IPS-18c (cell line): Measurements from ENCODE around the gene POC1A.

Experiments
- H3K4me3 ChIP-seq: 2 replicates; pipeline ENCODE4 v1.7.0; 2013; ENCODE audit warnings: low read depth, mild to moderate bottlenecking, low read length, moderate library complexity; ENCODE audit not compliant: insufficient read depth
- H3K9me3 ChIP-seq: one replicate; pipeline ENCODE4 v1.6.1; 2013; ENCODE audit warnings: mild to moderate bottlenecking, low read length, moderate library complexity; ENCODE audit not compliant: control insufficient read depth, insufficient read depth

POC1A gene

DNA sequence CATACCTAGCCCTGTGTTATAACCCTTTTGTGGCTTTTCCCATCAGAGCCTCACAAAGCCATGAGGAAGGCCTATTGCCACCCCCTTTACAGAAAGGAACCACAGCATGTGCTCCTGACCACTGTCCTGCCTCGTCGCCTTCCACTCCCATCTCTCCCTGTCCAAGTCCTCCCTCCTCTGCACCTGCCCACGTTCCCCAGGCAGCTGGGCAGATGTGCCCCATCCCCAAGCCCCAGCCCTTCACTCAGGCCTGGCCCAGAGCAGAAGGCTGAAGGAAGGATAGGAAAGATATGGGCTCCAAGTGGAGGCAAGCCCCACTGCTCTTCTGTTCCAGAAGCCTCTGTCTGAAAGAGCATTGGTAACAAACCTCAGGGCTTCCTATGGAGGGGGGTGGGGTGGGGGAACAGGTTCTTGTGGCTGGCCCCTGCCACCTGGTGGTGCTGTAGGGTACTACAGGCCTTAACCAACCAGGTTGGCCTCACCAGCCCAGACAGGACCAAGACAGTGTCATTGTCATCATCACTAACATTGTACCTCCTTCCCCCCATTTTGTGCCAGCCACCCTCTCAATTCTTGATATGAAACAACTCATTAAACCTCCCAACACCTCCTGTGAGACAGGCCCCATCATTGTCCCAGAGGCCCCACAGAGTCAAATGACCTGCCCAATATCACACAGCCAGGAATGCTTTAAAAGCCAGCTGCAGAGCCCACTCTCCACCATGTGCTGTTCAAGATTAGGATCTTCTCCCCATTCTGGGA, 10.0 kb downstream of the POC1A start:
- Histone ChIP-seq H3K9me3 (no peaks in the 10 kb centered on the region), H3K4me3 (no peak overlapping the region)

DNA sequence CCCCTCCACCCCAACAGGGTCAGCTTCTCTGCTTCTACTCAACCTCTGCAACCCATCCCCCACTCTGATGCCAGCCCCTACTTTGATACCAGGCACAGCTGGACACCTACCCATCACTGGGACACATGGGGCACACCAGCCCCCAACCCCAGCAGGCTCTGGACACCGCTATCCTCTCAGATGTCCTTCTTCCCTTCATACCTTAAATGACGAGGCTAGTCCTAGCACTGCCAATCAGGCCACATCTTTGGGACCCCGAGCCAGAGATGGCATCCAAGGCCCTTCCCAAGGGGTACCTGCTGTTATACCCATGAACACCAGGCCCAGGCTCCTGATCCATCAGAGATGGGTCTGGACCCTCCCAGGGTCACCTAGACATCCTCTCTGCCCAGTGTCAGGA, 10.6 kb downstream of the POC1A start:
- Histone ChIP-seq H3K9me3 (no peaks in the 10 kb centered on the region), H3K4me3 (no peak overlapping the region)

DNA sequence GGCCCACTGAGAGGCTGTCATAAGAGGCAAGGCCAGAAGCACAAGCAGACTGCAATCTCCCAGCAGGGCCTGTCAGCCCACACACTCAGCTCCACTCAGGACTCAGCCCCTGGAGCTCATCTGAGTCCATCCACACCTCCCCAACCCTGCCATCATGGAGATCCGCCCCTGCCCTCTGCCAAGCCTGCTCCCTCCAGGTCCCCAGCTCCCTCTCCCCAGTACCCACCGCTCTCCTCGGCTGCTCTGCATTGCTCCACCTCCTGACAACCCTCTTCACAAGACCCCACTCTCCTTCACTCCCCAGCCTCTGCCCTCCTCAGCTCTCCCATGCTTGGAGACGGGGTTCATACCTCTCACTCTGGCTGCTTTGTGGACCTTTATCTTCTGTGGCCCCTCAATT, 11.1 kb downstream of the POC1A start:
- Histone ChIP-seq H3K9me3 (no peaks in the 10 kb centered on the region), H3K4me3 (no peak overlapping the region)

DNA sequence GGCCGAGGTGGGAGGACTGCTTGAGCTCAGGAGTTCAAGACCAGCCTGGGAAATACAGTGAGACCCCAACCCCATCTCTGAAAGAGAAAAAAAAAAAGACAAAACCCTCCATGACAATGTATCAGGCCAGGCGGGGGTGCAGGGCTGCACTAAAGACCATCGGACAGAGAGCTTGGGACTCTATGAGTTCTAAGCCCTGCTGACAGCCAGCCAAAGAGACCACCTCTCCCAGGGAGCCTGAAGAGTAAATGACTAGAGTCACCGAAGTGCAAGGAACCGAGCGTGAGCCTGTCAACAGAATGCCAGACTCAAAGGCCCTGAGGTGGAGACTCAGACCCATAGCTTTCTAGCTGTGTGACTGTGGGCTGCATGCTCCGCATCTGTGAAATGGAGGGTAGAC, 12.5 kb downstream of the POC1A start:
- no peaks in the 10 kb centered on the region for H3K9me3 ChIP-seq

DNA sequence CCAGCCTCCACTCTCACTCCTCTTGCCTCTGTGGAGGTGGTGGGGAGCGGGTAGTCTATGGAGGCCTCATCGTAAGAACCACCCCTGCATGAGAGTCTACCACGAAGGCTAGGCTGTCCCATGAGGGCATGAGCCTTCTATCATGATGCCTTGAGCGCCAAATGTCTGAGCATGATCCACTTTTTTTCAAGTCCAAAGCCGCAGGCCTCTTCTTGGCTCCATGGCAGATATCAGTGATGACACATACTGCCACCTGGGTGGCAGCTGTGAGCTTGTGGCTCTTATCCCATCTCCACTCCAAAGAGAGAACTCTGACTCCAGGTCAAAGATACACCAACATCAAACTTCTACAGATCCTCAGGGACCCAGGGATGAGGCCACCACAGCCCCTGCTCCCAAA, 13.5 kb downstream of the POC1A start:
- no peak overlapping the region for H3K4me3 ChIP-seq
- H3K9me3 ChIP-seq = no peaks in the 10 kb centered on the region

More for the DNA sequence above, 12.5 kb downstream of the POC1A start:
- no peak overlapping the region for H3K4me3 ChIP-seq

DNA sequence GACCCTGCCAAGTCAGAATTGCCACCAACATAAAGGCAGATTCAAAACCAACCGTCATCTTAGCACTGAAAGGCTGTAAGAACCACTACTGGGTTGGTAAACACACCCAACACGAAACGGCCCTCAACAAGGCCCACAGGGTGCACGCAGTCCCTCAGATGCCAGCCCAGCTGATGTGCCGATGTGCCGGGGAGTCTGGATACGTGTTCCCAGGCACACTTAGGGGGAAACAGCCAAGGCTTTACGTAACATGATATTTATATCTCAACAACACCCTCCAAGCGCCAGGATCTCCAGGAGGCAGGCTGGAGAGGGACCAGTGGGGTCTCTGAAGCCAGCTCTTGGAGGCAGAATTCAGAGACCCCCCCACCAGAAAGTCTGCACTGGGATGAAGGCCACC, 14.2 kb downstream of the POC1A start:
- H3K9me3 ChIP-seq = no peaks in the 10 kb centered on the region
- H3K4me3 ChIP-seq = no peak overlapping the region

DNA sequence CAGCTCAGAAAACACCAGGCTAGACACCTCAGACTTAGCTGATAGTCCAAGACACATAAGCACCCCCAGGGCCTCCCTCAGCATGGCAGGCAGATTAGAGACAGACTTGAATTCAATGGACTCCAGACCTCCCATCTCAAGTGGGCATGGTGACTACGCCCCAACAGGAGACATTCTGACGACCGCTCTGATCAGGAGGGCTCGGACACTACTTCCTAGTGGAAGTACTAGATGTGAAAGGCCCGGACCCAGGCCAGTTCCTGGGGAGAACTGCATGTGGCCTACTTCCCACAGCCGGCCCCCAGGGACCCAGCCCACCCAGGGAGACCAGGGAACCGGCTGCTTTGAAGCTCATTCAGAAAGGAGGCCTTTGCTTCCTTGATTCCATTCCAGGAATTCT, 16.9 kb downstream of the POC1A start:
- H3K9me3 ChIP-seq = no peaks in the 10 kb centered on the region
- H3K4me3 ChIP-seq = no peak overlapping the region

DNA sequence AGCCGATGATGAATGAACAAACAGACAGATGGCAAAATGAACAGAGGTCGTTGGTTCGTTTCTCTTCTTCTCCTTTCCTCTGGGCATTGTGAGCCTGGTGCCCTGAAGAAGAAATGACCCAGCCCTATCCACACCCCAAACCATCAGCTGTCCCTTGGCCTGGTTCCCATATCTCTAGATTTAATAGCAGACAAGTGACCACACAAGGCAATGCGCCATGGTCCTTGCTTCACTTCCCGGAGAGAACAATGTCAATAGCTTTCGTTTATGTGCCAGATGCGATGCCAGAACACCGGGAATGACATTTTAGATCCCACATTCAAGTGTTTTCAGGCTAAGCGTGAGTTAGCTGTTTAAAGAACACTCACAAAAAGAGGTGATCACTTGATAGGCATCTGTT, 17.7 kb downstream of the POC1A start:
- H3K4me3 ChIP-seq = no peak overlapping the region
- no peaks in the 10 kb centered on the region for H3K9me3 ChIP-seq

DNA sequence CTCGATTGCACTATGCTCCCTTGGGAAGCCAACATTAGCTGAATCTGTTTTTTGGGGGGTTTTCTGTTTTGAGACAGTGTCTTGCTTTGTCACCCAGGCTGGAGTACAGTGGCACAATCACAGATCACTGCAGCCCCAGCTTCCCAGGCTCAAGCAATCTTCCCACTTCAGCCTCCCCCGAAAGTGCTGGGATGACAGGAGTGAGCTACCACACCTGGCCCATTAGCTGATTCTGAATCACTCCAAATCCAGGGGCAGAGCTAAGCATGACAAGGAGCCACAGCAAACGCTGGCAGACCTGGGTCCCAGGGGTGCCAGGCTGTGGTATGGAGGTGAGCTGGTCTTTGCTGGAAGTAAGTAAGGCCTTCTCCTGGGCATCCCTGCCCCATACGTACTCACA, 18.9 kb downstream of the POC1A start:
- H3K9me3 ChIP-seq = no peaks in the 10 kb centered on the region
- no peak overlapping the region for H3K4me3 ChIP-seq

DNA sequence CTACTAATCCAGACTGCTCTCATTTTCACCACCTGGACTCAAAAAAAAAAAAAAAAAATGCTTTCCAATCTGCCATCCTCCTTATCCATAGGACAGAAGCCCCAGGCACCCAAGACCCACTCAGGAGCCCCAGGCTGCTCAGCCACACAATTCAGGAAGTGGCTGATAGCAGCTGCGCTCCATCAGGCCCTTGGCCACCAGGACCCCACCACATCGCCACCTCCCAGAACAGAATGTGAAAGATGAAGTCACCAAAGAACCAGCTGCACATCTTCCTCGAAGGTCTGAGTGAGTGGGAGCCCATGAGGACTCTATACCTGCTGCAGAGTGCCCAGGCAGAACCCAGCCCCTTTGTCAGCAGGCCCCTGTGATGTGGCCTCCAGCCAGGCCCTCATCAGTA, 19.5 kb downstream of the POC1A start:
- Histone ChIP-seq H3K9me3 (no peaks in the 10 kb centered on the region), H3K4me3 (no peak overlapping the region)

DNA sequence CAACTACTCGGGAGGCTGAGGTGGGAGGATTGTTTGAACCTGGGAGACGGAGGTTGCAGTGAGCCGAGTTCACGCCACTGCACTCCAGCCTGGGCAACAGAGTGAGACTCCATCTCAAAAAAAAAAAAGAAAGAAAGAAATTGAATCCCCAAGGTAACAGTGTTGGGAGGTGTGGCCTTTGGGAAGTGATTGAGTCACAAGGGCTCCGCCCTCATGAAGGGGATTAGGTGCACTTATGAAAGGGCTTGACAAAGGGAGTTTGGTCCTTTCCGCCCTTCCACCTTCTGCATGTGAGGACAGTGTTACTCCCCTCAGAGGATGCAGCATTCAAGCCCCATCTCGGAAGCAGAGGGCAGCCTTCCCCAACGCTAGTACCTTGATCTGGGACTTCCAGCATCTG, 21.3 kb downstream of the POC1A start:
- no peaks in the 10 kb centered on the region for H3K9me3 ChIP-seq
- no peak overlapping the region for H3K4me3 ChIP-seq

DNA sequence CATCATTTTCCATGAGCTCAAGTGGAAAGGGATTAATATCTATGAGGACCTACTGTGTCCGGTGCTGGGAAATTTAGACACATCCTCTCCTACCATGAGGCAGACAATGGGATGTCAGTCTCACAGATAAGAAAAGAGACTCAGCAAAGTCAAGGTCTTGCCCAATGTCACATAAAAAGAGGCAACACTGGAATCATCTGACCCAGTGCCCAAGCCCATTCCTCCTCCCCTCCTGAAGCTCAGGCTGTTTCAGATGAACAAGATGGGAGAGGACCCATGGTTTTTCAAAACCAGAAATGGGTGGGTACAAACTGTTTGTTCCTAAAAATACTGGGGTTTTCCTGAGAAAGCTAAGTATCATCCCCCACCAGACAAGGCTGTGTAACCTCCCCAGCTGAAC, 22.2 kb downstream of the POC1A start:
- Histone ChIP-seq H3K4me3 (no peak overlapping the region), H3K9me3 (no peaks in the 10 kb centered on the region)

DNA sequence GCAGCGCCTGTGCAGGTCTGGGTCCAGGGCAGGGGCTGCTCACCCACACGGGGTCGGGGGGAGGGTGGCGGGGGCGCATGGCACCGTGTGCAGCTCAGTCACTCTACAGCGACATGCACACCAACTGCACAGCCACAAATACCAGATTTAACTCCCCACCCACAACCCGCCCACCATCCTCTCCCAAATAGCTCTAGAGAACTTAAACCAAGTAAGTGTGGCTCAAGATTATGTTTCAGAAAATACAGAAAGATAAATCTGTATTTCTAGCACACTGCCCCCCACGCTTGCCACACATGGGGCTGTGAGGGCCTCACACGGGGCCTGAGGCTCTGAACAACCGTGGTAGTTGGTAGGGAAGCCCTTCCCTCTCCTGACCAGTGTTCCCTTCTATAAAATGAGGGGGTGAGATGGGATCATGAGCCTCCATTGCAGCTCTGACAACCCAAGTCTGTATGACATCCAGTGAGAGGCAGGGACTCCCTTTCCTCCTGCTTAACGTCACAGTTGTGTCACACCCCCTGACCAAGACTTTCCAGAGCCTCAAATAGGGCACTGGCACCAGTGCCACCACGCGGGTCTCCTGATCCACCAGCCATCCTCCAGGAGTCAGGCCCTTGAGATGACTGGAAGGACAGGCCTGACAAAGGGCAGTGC, 23.1 kb downstream of the POC1A start:
- H3K9me3 ChIP-seq = no peaks in the 10 kb centered on the region
- no peak overlapping the region for H3K4me3 ChIP-seq

DNA sequence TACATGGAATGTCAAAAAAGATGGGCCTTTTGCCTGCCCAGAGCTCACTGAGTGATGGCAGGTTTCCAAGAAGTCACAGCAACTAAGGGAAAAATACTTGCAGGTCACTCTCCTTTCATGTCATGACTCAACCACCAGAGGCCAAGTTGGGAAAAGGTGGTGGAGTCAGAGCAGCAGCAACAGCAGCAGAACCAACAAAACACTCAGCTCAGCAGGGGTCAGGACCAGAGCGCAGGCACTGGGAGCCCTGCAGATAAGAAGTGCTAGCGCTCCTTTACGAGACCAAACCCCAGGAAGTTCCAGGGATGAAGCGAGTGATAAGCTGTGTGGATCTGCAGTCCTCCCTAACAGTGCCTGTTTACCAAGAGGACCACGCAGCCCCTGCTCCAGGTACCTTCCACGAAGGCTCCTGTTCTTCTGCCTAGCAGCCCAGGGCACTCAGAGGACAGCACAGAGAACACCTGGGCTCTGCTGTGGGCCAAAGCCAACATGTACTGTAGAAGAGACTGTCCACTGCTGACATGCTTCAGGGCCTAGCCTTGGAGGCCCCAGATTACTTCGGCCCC, 26.0 kb downstream of the POC1A start:
- Histone ChIP-seq H3K9me3 (no peaks in the 10 kb centered on the region), H3K4me3 (no peak overlapping the region)

DNA sequence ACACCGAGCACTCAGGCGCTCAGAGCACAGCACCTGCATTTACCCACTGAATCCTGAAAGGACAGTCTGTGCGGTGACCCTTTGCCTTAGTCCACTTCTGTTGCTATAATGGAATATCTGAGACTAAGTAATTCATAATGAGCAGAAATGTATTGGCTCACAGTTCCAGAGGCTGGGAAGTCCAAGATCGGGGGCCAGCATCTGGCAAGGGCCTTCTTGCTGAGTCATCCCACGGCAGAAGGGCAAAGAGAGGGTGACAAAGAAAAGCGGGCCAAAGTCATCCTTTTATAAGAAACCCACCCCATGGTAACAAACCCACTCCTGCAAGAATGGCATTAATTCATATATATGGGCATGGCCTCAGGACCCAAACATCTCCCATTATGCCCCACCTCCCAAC, 27.7 kb downstream of the POC1A start:
- Histone ChIP-seq H3K4me3 (no peak overlapping the region), H3K9me3 (no peaks in the 10 kb centered on the region)

DNA sequence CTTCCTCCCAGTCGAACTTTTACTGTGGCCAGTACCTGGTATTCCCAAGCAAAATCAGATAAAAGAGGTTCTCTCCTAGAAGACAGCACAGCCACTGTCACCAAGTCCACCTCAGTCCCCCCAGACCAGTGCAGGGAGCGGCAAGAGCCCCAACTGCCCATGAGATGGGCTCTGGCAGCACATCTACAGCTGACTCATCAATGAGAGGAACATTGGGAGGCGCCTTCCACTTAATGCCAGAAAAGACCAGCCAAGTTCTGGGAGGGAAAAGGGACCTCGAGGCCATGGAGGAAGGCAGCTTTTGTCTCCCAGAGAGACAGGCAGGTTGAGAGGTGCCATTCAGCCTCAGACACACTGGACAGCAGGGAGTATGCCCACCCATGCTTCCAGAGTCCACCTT, 28.2 kb downstream of the POC1A start:
- Histone ChIP-seq H3K4me3 (no peak overlapping the region), H3K9me3 (no peaks in the 10 kb centered on the region)

DNA sequence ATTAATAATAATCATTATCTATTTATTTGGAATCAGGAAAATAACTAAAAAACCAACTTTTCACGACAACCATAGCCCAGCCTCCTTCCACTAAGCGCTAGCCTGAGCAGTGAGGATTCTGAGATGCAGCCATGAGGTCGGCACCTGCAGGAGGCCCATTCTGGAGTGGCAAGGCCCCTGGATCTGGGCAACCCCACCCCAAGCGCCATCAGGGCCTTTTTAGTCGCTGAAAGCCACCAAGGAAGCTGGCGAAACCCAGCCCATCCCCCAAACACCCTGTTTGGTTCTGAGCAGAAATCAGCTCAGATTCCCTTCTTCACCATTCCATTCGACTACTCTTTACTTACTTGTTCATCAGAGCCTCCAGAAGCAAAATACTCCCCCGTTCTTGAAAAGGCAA, 29.5 kb downstream of the POC1A start:
- H3K4me3 ChIP-seq = no peak overlapping the region
- H3K9me3 ChIP-seq = no peaks in the 10 kb centered on the region

DNA sequence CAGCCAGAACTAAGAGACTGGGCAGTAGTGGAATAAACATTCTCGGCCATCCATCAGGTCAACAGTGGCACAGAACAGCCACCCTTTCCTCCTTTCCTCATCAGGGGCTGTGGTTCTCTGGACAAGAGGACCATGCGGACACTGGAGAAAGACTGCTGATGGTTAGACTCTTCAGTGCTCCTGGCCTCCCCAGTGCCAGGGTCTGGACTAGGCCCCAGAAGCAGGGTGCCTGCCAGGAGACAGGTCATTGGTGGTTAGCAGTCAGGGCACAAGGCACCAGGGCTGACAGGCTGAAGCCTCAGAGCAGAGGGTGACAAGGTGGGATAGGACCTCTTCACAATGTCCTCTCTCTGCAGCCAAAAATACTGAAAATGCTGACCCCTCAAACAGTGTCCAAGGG, 30.1 kb downstream of the POC1A start:
- no peaks in the 10 kb centered on the region for H3K9me3 ChIP-seq
- no peak overlapping the region for H3K4me3 ChIP-seq
